Ovary (tissue), 9 donors: Measurements from ENCODE around the gene PSMG4. TPM values are rescaled to one million over a fixed set of nuclear protein-coding genes. Genes with fewer than 3 reads are reported as not detected.

Experiments used
- DNase-seq, 5 donors: peaks; one replicate each; pipeline ENCODE4 v3.0.0-alpha.2; 2019 to 2020
- H3K27ac ChIP-seq, 2 donors: fragments of 200-600 bp; one replicate each; pipeline versions ENCODE4 v1.5.1 to v1.8.0; 2019 to 2022
- H3K27me3 ChIP-seq: fragments of 200-600 bp; one replicate; pipeline ENCODE4 v1.8.0; 2022
- H3K36me3 ChIP-seq: fragments of 200-600 bp; sonication (generic); one replicate; pipeline ENCODE4 v1.5.1; 2019
- H3K4me1 ChIP-seq: one replicate; pipeline ENCODE4 v1.8.1; 2013; ENCODE audit warnings: mild to moderate bottlenecking, moderate library complexity; ENCODE audit not compliant: insufficient read depth
- H3K4me3 ChIP-seq: fragments of 200-600 bp; sonication (generic); one replicate; pipeline ENCODE4 v1.5.1; 2017
- H3K9me3 ChIP-seq, 2 donors: fragments of 200-600 bp in 1 of 2; sonication (generic) in 1 of 2; one replicate each; pipeline versions ENCODE4 v1.5.1 to v1.8.1; 2013 to 2019; ENCODE audit warnings: mild to moderate bottlenecking in 1 of 2, moderate library complexity in 1 of 2
- EP300 ChIP-seq: sonication (generic); formaldehyde crosslinking; IDR thresholded peaks from one replicate; pipeline ENCODE4 v1.6.1; 2017; ENCODE audit warnings: antibody characterized with exemption
- POLR2A ChIP-seq: fragments of 450-650 bp; IDR thresholded peaks from one replicate; pipeline ENCODE4 v1.6.1; 2017; ENCODE audit warnings: antibody characterized with exemption, mild to moderate bottlenecking, moderate library complexity
- WGBS, 3 donors: extraction: QIAGEN DNeasy Blood & Tissue Kit in 1 of 3; methylation state at CpG; one replicate each; pipeline versions ENCODE4 v1.1.5 to v1.1.7; 2013 to 2017; 5-methylcytosine and 5-hydroxymethylcytosine counted together
- intact Hi-C, 4 donors: fragments of 100-400 bp; cut with DNase I; formaldehyde crosslinking; loops; one replicate each; pipeline versions ENCODE4 v1.11.0 to v1.15.1; 2022 to 2023
- polyA plus RNA-seq, 2 donors: library from polyadenylated mRNA; stranded (reverse); fragments of 200-250 nt in 1 of 2; fragments of 350-450 nt in 1 of 2; fragmentation: Illumina TruSeq in 1 of 2; extraction: RNeasy Lipid Tissue Mini Kit (QIAGEN cat#74804) in 1 of 2; gene quantifications; one replicate each; pipeline ENCODE4 v1.2.3, GENCODE V29; 2013 to 2014
- total RNA-seq, 7 donors: library from RNA; depleted of rRNA in 2 of 7; stranded (reverse); fragments of >200 nt in 2 of 7; fragmentation: NEBNext Ultra II Directional in 3 of 7; extraction: Animal tissue kit (Norgen Biotek cat#: 25700) in 3 of 7; gene quantifications; one replicate each; pipeline versions ENCODE4 v1.1.0 to v1.2.4, GENCODE V29; 2016 to 2023
- TF ChIP-seq, protein P1 (sequence below), 3 donors: fragments of 450-650 bp in 2 of 3; fragments of 200-600 bp in 1 of 3; IDR thresholded peaks; one replicate each; pipeline versions ENCODE4 v1.5.1 to v1.8.0; 2016 to 2022; ENCODE audit warnings: antibody characterized with exemption in 3 of 3, mild to moderate bottlenecking in 1 of 3
- donor health status: DM: no; HTN: no; CAD: no; lungs with moderate emphysema.
- donor health status: DM: no; HTN: no; CAD: no.
- donor health status: Bipolar disorder and iron deficiency.
- donor health status: DM: yes; HTN: yes; CAD: no.
- donor health status: DM: no; HTN: no; CAD: no.
- donor health status: DM: yes; HTN: yes; CAD: no.

Gene PSMG4
- total and polyA plus RNA-seq, 9 donors, result 8.5 to 34.8 (median 22.7) TPM

DNA sequence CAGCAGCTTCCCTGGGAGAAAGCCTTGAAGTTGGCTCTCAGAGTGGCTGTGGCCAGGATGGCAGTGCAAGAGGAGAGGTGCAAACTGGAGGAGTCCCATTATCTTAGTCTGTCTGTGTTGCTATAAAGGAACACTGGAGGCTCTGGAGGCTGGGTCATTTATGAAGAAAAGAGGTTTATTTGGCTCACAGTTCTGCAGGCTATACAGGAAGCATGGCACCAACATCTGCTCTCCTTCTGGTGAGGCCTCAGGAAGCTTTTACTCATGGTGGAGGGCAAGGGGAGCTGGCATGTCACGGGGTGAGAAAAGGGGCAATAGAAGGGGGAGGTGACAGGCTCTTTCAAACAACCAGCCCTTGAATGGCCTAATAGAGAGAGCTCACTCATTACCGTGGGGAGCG is 47.1 kb downstream of the PSMG4 start:
- Histone ChIP-seq H3K4me3 (no peak overlapping the region), H3K4me1 (no peaks in the 10 kb centered on the region), H3K27ac (no peak overlapping the region), H3K36me3 (no peaks in the 10 kb centered on the region), H3K27me3 (no peaks in the 10 kb centered on the region), H3K9me3 (no peaks in the 10 kb centered on the region)
- DNase-seq, result no peak
- intact Hi-C loops, result loop anchor here in 1 of 4 donors (10.0 kb wide), 1 partner anchor 109 kb away; no protein-coding TSS in a partner anchor
- 92 to 94% (median 93%) methylated on average over 3 of the region's 3 CpGs for WGBS, 3 donors
- TF ChIP-seq POLR2A (no peak), EP300 (no peak)
- TF ChIP-seq, protein P1, sequence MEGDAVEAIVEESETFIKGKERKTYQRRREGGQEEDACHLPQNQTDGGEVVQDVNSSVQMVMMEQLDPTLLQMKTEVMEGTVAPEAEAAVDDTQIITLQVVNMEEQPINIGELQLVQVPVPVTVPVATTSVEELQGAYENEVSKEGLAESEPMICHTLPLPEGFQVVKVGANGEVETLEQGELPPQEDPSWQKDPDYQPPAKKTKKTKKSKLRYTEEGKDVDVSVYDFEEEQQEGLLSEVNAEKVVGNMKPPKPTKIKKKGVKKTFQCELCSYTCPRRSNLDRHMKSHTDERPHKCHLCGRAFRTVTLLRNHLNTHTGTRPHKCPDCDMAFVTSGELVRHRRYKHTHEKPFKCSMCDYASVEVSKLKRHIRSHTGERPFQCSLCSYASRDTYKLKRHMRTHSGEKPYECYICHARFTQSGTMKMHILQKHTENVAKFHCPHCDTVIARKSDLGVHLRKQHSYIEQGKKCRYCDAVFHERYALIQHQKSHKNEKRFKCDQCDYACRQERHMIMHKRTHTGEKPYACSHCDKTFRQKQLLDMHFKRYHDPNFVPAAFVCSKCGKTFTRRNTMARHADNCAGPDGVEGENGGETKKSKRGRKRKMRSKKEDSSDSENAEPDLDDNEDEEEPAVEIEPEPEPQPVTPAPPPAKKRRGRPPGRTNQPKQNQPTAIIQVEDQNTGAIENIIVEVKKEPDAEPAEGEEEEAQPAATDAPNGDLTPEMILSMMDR (IDR thresholded peaks at IDR 0.05), result no peak

DNA sequence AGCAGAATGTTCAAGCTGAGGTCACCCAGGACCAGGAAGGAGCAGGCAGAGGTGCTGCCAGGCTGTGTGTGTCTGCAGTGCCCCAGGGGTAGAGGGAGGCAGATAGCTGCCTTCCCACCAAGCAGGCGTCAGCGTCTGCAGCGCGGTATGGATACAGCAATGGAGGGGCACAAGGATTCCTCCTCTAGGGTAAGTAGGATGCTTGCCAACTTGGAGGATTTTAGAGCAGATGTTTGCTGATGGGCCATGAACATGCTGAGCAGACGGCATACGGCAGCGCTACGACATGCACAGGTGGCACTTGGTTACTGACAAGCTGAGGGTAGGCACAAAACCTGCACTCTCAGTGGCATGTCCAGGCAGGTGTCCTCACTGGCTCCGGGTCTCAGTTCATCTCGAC is 48.1 kb downstream of the PSMG4 start:
- Histone ChIP-seq H3K9me3 (no peaks in the 10 kb centered on the region), H3K36me3 (no peaks in the 10 kb centered on the region), H3K4me3 (no peak overlapping the region), H3K27ac (no peak overlapping the region), H3K4me1 (no peaks in the 10 kb centered on the region), H3K27me3 (no peaks in the 10 kb centered on the region)
- intact Hi-C loops, result loop anchor here in 1 of 4 donors (10.0 kb wide), 1 partner anchor 108 kb away; no protein-coding TSS in a partner anchor
- DNase-seq, result no peak
- 88 to 97% (median 96%) methylated on average over 10 of the region's 10 CpGs for WGBS, 3 donors
- TF ChIP-seq EP300, result no peak
- TF ChIP-seq, protein P1 (IDR thresholded peaks at IDR 0.05), result no peak
- no peak for TF ChIP-seq POLR2A

DNA sequence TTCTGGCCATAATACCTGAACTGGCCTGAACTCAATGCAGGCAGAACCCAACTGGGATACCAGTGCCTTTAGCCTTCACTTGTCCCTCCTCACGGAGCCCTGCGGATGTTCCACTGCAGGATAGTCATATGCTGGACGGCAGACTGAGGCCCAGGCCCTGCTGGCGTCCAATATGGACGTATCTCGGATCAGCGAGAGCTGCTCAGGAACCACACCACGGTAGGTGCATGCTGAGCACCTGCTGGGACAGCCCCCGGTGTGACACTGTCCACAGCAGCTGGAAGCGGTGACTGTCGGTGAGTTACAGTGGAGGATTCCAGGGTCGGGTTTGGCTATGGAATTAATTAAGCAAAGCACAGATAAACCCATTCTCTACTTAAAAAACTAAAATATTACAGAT is 48.7 kb downstream of the PSMG4 start:
- 91 to 95% (median 94%) methylated on average over 12 of the region's 12 CpGs for WGBS, 3 donors
- H3K4me3 ChIP-seq, result no peak overlapping the region
- no peak overlapping the region for H3K27ac ChIP-seq
- DNase-seq, result no peak
- H3K27me3 ChIP-seq, result no peaks in the 10 kb centered on the region
- TF ChIP-seq POLR2A, result no peak
- no peak for TF ChIP-seq EP300
- TF ChIP-seq, protein P1 (IDR thresholded peaks at IDR 0.05), result no peak
- no peaks in the 10 kb centered on the region for H3K4me1 ChIP-seq
- H3K9me3 ChIP-seq, result no peaks in the 10 kb centered on the region
- H3K36me3 ChIP-seq, result no peaks in the 10 kb centered on the region
- intact Hi-C loops, result loop anchor here in 1 of 4 donors (10.0 kb wide), 1 partner anchor 107 kb away; no protein-coding TSS in a partner anchor

DNA sequence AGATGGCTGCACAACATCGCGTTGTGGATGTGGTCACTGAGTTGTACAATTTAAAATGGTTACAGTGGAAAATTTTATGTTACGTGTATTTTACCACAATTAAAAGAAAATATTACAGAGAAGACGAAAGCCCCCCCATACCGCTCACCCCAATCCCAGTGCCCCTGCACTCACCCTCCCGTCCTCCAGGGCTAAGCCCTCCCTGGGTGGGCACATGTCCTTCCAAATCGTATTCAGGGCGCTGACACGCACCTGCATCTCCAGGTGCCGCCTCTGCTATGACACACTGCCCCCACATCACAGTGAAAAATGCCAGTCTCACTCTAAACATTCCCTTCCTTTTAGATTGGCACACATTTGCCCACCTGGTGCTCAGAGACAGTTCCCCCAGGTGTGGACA is 49.4 kb downstream of the PSMG4 start:
- no peaks in the 10 kb centered on the region for H3K27me3 ChIP-seq
- intact Hi-C loops, result loop anchor here in 1 of 4 donors (10.0 kb wide), 1 partner anchor 107 kb away; no protein-coding TSS in a partner anchor
- WGBS, 3 donors, result 90 to 95% (median 95%) methylated on average over 10 of the region's 10 CpGs
- no peaks in the 10 kb centered on the region for H3K36me3 ChIP-seq
- no peak overlapping the region for H3K27ac ChIP-seq
- no peak overlapping the region for H3K4me3 ChIP-seq
- no peak for DNase-seq
- no peak for TF ChIP-seq POLR2A
- no peak for TF ChIP-seq EP300
- TF ChIP-seq, protein P1 (IDR thresholded peaks at IDR 0.05), result no peak
- no peaks in the 10 kb centered on the region for H3K9me3 ChIP-seq
- H3K4me1 ChIP-seq, result no peaks in the 10 kb centered on the region
